Skeletal muscle tissue (tissue), 4 donors: ENCODE results near the gene DYNLRB1. TPM values are rescaled to one million over a fixed set of nuclear protein-coding genes. Genes with fewer than 3 reads are reported as not detected.
"Not testable (repeated sequence)": the region's sequence is repeated elsewhere in the genome, so short reads cannot be mapped to it uniquely, and the experiment has no call there.

Experiments
- H3K27ac ChIP-seq: one replicate; pipeline ENCODE4 v1.7.0; 2013; ENCODE audit warnings: mild to moderate bottlenecking, low read depth, low read length, inconsistent platforms
- H3K27me3 ChIP-seq, 3 donors: one replicate each; pipeline ENCODE4 v1.7.0; 2013; ENCODE audit warnings: low read length in 3 of 3; ENCODE audit not compliant: control insufficient read depth in 3 of 3, insufficient read depth in 3 of 3
- H3K36me3 ChIP-seq, 3 donors: one replicate each; pipeline ENCODE4 v1.7.0; 2013; ENCODE audit warnings: low read length in 3 of 3; ENCODE audit not compliant: control insufficient read depth in 3 of 3, insufficient read depth in 3 of 3
- H3K4me1 ChIP-seq, 3 donors: one replicate each; pipeline ENCODE4 v1.7.0; 2013; ENCODE audit warnings: low read length in 3 of 3, mild to moderate bottlenecking in 3 of 3; ENCODE audit not compliant: control insufficient read depth in 3 of 3, insufficient read depth in 3 of 3
- H3K4me3 ChIP-seq, 3 donors: one replicate each; pipeline ENCODE4 v1.7.0; 2013; ENCODE audit warnings: low read length in 3 of 3
- H3K9ac ChIP-seq, 3 donors: one replicate each; pipeline ENCODE4 v1.7.0; 2013; ENCODE audit warnings: low read length in 3 of 3, mild to moderate bottlenecking in 3 of 3, moderate library complexity in 2 of 3, low read depth in 1 of 3
- H3K9me3 ChIP-seq, 3 donors: one replicate each; pipeline ENCODE4 v1.7.0; 2013; ENCODE audit warnings: low read length in 3 of 3; ENCODE audit not compliant: control insufficient read depth in 3 of 3
- total RNA-seq: library from RNA; depleted of rRNA; stranded (reverse); fragments of >200 nt; gene quantifications from one replicate; pipeline ENCODE4 v1.2.3, GENCODE V29; 2014
- donor health status: Osteomylitis.

The DYNLRB1 gene
- total RNA-seq, 1 donor from 2014 or later = 28.7 TPM

GRCh38 chr20:34491226-34491931 is 24.8 kb upstream of the DYNLRB1 start:
- Histone ChIP-seq H3K27me3 (no peaks in the 10 kb centered on the region), H3K9ac (no peak overlapping the region), H3K4me3 (no peak overlapping the region), H3K9me3 (no peaks in the 10 kb centered on the region), H3K4me1 (no peaks in the 10 kb centered on the region), H3K27ac (no peak overlapping the region), H3K36me3 (peaks cover 10 to 43% (median 35%) of the 10 kb centered on the region in 3 donors)

- no peak overlapping the region for H3K9ac ChIP-seq
- no peak overlapping the region for H3K4me3 ChIP-seq
- no peaks in the 10 kb centered on the region for H3K9me3 ChIP-seq
- no peaks in the 10 kb centered on the region for H3K27me3 ChIP-seq
- H3K36me3 ChIP-seq = peaks cover 10 to 46% (median 38%) of the 10 kb centered on the region in 3 donors
- no peak overlapping the region for H3K27ac ChIP-seq
- H3K4me1 ChIP-seq = no peaks in the 10 kb centered on the region
Observed at GRCh38 chr20:34491932-34492509, 24.2 kb upstream of the DYNLRB1 start.

- Histone ChIP-seq H3K4me3 (no peak overlapping the region), H3K27me3 (no peaks in the 10 kb centered on the region), H3K27ac (no peak overlapping the region), H3K9ac (no peak overlapping the region), H3K36me3 (peaks cover 6 to 41% (median 36%) of the 10 kb centered on the region in 3 donors), H3K4me1 (no peaks in the 10 kb centered on the region), H3K9me3 (no peaks in the 10 kb centered on the region)
Observed at GRCh38 chr20:34493646-34494045, 22.6 kb upstream of the DYNLRB1 start.

- Histone ChIP-seq H3K4me1 (no peaks in the 10 kb centered on the region), H3K27ac (no peak overlapping the region), H3K9me3 (no peaks in the 10 kb centered on the region), H3K27me3 (no peaks in the 10 kb centered on the region), H3K36me3 (peaks cover 2 to 31% (median 28%) of the 10 kb centered on the region in 3 donors), H3K9ac (no peak overlapping the region), H3K4me3 (no peak overlapping the region)
Observed at GRCh38 chr20:34495307-34495706, 20.9 kb upstream of the DYNLRB1 start.

- Histone ChIP-seq H3K27ac (no peak overlapping the region), H3K4me1 (no peaks in the 10 kb centered on the region), H3K9me3 (no peaks in the 10 kb centered on the region), H3K9ac (no peak overlapping the region), H3K36me3 (peaks cover 0 to 25% (median 25%) of the 10 kb centered on the region in 3 donors), H3K27me3 (no peaks in the 10 kb centered on the region), H3K4me3 (no peak overlapping the region)
Observed at GRCh38 chr20:34495916-34496315, 20.3 kb upstream of the DYNLRB1 start.

- H3K9ac ChIP-seq = not testable (repeated sequence)
Observed at GRCh38 chr20:34497596-34497995, 18.6 kb upstream of the DYNLRB1 start.

GRCh38 chr20:34500823-34501222 is 15.4 kb upstream of the DYNLRB1 start:
- Histone ChIP-seq H3K4me1 (no peaks in the 10 kb centered on the region), H3K36me3 (peaks cover 0 to 14% (median 14%) of the 10 kb centered on the region in 3 donors), H3K9ac (no peak overlapping the region), H3K9me3 (no peaks in the 10 kb centered on the region), H3K4me3 (no peak overlapping the region), H3K27me3 (no peaks in the 10 kb centered on the region), H3K27ac (no peak overlapping the region)

More at GRCh38 chr20:34497596-34497995, 18.6 kb upstream of the DYNLRB1 start:
- H3K9me3 ChIP-seq, H3K4me1 ChIP-seq, H3K27ac ChIP-seq, H3K27me3 ChIP-seq, H3K4me3 ChIP-seq: not testable (repeated sequence)
- peaks cover 0 to 19% (median 16%) of the 10 kb centered on the region in 3 donors for H3K36me3 ChIP-seq

- Histone ChIP-seq H3K4me3 (no peak overlapping the region), H3K9me3 (no peaks in the 10 kb centered on the region), H3K9ac (no peak overlapping the region), H3K4me1 (no peaks in the 10 kb centered on the region), H3K36me3 (peaks cover 4 to 31% (median 31%) of the 10 kb centered on the region in 3 donors), H3K27me3 (no peaks in the 10 kb centered on the region), H3K27ac (no peak overlapping the region)
Observed at GRCh38 chr20:34506480-34506879, 9.7 kb upstream of the DYNLRB1 start.

GRCh38 chr20:34507702-34508413 is 8.4 kb upstream of the DYNLRB1 start:
- Histone ChIP-seq H3K4me1 (peaks cover 0 to 4% (median 0%) of the 10 kb centered on the region in 3 donors), H3K4me3 (no peak overlapping the region), H3K36me3 (peaks cover 4 to 31% (median 31%) of the 10 kb centered on the region in 3 donors), H3K9me3 (no peaks in the 10 kb centered on the region), H3K27me3 (no peaks in the 10 kb centered on the region), H3K9ac (no peak overlapping the region), H3K27ac (no peak overlapping the region)

- H3K9ac ChIP-seq = no peak overlapping the region
- H3K27me3 ChIP-seq = no peaks in the 10 kb centered on the region
- peaks cover 4 to 25% (median 23%) of the 10 kb centered on the region in 3 donors for H3K36me3 ChIP-seq
- peaks cover 8 to 9% (median 8%) of the 10 kb centered on the region in 3 donors for H3K4me1 ChIP-seq
- H3K9me3 ChIP-seq = no peaks in the 10 kb centered on the region
- H3K4me3 ChIP-seq = no peak overlapping the region
- no peak overlapping the region for H3K27ac ChIP-seq
Observed at GRCh38 chr20:34510575-34510974, 5.6 kb upstream of the DYNLRB1 start.
